22Rv1 (cell line): ENCODE measurements around the gene MAP4K2.

Source experiments
- H3K27ac ChIP-seq: fragments of 450-650 bp; 2 replicates; pipeline ENCODE4 v1.5.1; 2017
- ZFX ChIP-seq: fragments of 450-650 bp; IDR thresholded peaks from 2 replicates; pipeline ENCODE4 v1.6.1; 2017; ENCODE audit warnings: antibody characterized with exemption, borderline replicate concordance
- TF ChIP-seq, protein P1 (sequence below): fragments of 450-650 bp; IDR thresholded peaks from 2 replicates; pipeline ENCODE4 v1.5.1; 2017; ENCODE audit warnings: mild to moderate bottlenecking

The MAP4K2 gene

DNA sequence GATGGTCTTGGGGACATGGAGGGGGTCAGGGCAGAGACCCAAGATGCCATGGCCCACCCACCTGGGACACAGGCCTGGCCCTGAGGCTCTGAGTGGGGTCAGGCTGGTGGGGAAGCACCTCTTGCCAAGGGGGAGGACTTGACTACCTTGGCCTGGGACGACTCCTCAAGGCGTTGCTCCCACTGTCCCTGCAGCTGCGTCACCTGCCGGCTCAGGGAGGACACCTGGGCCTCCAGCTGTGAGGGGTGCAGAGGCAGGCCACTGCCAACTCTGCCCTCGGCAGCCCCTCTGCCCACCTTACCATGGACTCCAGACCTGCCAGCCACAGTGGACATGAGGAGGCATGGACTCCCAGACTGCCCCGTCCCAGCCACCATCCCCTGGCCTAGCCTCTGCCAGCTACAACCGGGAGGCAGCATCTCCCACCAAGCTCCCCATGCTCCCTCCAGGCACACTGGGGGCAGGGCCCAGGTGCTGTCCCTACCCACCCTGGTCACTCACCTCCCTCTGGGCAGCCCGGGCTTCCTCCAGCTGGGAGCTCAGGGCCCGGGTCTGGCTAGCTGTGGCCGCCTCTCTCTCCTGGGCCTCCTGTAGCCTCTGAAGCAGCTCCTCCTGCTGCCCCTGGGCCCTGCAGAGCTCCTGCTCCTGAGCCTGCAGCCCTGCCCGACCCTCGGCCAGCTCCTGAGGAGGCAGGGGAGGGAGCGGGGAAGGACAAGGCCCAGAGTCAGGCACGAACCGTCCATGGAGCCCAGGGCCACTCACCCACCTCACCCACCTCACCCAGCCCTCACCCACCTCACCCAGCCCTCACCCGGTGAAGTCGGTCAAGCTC is 32.8 kb upstream of the MAP4K2 start:
- no peak overlapping the region for H3K27ac ChIP-seq
- no peak for TF ChIP-seq ZFX
- TF ChIP-seq, protein P1, sequence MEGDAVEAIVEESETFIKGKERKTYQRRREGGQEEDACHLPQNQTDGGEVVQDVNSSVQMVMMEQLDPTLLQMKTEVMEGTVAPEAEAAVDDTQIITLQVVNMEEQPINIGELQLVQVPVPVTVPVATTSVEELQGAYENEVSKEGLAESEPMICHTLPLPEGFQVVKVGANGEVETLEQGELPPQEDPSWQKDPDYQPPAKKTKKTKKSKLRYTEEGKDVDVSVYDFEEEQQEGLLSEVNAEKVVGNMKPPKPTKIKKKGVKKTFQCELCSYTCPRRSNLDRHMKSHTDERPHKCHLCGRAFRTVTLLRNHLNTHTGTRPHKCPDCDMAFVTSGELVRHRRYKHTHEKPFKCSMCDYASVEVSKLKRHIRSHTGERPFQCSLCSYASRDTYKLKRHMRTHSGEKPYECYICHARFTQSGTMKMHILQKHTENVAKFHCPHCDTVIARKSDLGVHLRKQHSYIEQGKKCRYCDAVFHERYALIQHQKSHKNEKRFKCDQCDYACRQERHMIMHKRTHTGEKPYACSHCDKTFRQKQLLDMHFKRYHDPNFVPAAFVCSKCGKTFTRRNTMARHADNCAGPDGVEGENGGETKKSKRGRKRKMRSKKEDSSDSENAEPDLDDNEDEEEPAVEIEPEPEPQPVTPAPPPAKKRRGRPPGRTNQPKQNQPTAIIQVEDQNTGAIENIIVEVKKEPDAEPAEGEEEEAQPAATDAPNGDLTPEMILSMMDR, result no peak

DNA sequence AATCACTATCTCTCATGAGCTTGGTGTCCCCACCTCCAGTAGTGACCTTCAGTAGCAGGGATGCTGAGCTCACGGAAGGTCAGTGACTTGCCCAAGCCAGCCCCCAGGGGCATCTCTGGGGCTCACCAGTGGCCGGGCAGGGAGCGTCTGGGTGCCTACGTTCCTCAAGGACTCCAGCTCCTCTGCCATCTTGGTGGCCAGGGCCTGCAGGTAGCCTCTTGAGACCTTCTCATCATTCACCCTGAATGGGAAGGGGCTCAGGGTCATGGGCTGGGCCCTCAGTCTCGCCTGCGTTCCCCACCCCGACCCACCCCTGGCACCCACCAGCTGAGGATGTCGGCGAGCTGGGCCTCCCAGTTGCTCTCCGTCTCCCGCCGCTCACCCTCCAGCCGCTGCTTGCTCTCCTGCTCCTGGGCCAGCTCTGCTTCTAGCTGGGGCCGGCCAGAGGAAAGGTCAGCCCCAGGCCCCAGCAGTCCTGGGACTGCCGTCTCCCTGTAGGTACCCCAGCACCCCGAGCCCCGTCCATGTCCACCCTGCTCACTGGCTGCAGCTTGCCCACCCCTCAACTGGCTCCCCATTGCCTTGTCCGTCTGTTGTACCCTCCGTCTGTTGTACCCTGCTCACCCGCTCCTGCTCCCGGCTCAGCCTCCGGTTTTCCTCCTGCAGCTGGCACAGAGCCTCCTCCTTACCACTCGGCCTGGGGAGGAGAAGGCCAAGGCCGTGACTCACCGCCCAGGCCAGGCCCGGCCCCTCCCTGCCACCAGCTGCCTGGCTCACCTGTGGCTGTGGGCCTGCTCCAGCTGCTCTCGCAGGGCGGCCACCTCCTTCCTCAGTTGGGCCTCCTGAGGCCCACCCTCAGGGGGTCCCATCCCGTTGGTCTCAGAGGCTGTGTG is 32.0 kb upstream of the MAP4K2 start:
- TF ChIP-seq ZFX, result no peak
- TF ChIP-seq, protein P1, result no peak
- no peak overlapping the region for H3K27ac ChIP-seq

DNA sequence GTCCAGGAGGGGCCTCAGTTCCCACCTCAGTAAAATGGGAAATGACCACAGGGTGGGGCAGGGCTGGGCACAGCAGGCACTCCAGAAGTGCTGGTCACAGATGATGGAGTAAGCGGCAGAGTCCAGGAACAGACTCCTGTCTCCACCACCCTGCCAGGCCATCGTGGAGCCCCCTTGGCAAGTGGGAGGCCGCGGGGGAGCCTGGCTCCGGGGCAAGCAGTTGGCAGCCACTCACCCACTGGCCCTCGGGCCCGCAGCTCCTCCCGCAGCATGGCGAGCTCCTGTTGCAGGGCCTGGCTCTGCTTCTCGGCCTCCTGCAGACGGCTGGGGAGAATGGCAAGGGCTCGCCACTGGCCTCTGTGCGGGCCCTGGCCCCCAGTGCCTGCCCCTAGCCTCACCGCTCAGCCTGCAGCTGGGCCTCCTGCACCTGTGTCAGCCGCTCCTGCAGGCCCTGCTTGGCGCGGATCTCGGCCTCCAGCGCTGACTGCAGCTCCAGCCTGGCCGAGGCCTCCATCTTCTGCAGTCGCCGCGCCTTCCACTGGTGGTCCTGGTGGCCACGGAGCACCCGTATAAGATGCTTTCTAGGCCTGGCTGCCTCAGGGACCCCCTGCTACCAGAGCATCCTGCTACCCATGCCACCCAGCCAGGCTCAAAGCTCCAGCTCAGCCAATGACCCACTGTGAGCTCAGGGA is 31.2 kb upstream of the MAP4K2 start:
- no peak for TF ChIP-seq ZFX
- TF ChIP-seq, protein P1, result no peak
- no peak overlapping the region for H3K27ac ChIP-seq

DNA sequence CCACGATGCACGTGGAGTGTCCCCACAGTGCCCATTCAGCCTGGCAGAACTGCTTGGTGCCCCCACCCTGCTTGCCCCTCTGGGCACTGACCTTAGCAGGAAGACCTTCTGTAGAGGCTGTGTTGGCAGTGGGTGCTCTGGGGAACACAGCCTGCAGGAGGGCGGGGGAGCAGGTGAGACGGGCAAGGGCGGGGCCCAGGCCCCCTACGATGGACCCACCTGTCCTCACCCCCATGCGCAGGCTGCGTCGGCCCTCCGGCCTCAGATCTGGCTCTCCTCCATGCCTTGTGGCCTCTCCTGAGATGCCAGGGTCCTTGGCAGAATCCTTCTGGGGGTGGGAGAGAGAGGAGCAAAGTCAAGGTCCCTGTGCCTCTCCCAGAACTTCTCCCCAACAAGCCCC is 30.5 kb upstream of the MAP4K2 start:
- TF ChIP-seq, protein P1, result no peak
- no peak for TF ChIP-seq ZFX
- no peak overlapping the region for H3K27ac ChIP-seq

DNA sequence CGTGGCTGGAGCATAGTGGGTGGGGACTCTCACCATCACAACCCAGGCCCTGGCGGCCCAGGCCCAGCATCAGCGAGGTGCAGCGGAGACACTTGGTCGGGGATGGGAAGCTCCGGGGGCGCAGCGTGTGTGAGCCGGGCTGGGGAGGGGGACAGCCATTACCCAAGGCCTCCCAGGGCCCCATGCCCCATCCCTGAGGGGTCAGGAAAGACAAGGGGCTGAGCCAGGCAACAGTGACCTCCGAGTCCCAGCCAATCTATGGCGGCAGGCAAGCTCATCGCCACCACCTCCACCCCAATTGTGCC is 30.1 kb upstream of the MAP4K2 start:
- TF ChIP-seq, protein P1, result no peak
- TF ChIP-seq ZFX, result no peak
- H3K27ac ChIP-seq, result no peak overlapping the region

DNA sequence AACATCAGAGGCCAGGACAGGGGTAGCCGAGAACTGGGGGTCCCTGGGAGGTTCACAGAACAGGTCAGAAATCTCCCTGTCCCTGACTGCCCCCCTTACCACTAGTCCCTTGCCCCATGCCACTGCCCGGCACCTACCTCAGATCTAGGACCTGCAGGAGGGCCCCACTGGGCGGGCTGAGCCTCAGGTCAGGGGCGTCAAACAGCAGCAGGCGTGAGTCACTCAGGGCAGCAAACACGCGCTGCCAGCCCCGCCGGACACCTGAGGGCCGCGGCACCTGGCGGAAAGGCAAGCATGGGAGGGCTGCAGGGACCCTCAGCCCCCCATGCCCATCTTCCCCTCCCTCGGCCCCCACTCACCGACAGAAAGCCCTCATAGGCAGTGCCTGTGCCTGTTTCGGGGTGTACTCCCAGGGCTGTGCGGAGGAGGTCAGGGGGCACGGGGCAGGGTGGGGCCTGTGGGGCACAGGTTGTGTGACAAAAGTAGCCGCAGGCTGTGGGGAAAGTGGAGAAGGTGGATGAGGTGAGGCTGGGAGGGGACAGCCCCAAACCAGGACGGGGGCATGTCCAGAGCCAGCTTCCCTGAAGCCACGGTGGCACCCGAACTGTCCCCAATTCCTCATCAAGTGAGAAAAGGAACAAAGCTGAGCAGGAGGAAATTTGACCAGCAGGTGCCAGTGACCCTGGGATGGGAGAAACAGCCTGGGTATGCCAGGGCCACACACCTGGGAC is 29.6 kb upstream of the MAP4K2 start:
- no peak for TF ChIP-seq ZFX
- TF ChIP-seq, protein P1, result no peak
- no peak overlapping the region for H3K27ac ChIP-seq
